Keratinocyte (primary cell): ENCODE measurements around the gene CTU1. TPM values are rescaled to one million over a fixed set of nuclear protein-coding genes. Genes with fewer than 3 reads are reported as not detected.

Source experiments
- DNase-seq: peaks from one replicate; pipeline ENCODE4 v3.0.0-alpha.2; 2011; ENCODE audit warnings: low read depth, missing footprints, low spot score
- FAIRE-seq: peaks from 2 replicates; lab custom pipeline; 2011; peaks lifted over from hg19 to GRCh38; lab: Jason Lieb, UNC
- H2AFZ ChIP-seq: 2 replicates; pipeline ENCODE4 v1.6.0; 2012; ENCODE audit warnings: low read length, control low read depth, inconsistent platforms; ENCODE audit not compliant: control insufficient read depth
- H3K27ac ChIP-seq: 2 replicates; pipeline ENCODE4 v1.5.1; 2011; ENCODE audit warnings: low read length; ENCODE audit not compliant: control insufficient read depth, insufficient read depth
- H3K27me3 ChIP-seq: 3 replicates; pipeline ENCODE4 v1.6.0; 2011; ENCODE audit warnings: low read length; ENCODE audit not compliant: control insufficient read depth, insufficient read depth; ENCODE audit errors: extremely low read depth
- H3K36me3 ChIP-seq, 2 experiments: 2 replicates in 1 of 2; 3 replicates in 1 of 2; pipeline ENCODE4 v1.5.1; 2011; ENCODE audit warnings: low read length in 2 of 2, mild to moderate bottlenecking in 1 of 2; ENCODE audit not compliant: control insufficient read depth in 2 of 2, insufficient read depth in 2 of 2; ENCODE audit errors: extremely low read depth in 1 of 2
- H3K4me1 ChIP-seq: 3 replicates; pipeline ENCODE4 v1.5.1; 2011; ENCODE audit warnings: low read length; ENCODE audit not compliant: control insufficient read depth, insufficient read depth; ENCODE audit errors: extremely low read depth
- H3K4me2 ChIP-seq: 3 replicates; pipeline ENCODE4 v1.6.0; 2011; ENCODE audit warnings: low read depth, low read length; ENCODE audit not compliant: control insufficient read depth, insufficient read depth; ENCODE audit errors: extremely low read depth
- H3K4me3 ChIP-seq, 3 experiments: fragments of 200-600 bp in 1 of 3; sonication (generic) in 1 of 3; 2 replicates in 2 of 3; 3 replicates in 1 of 3; pipeline ENCODE4 v1.5.1; 2011 to 2016; ENCODE audit warnings: low read length in 3 of 3, mild to moderate bottlenecking in 3 of 3, control low read depth in 2 of 3, inconsistent platforms in 1 of 3, low read depth in 1 of 3, mixed read lengths in 1 of 3, mixed run types in 1 of 3, moderate library complexity in 1 of 3; ENCODE audit not compliant: control insufficient read depth in 2 of 3, insufficient read depth in 2 of 3; ENCODE audit errors: extremely low read depth in 1 of 3
- H3K79me2 ChIP-seq: 2 replicates; pipeline ENCODE4 v1.6.0; 2012; ENCODE audit warnings: low read length; ENCODE audit not compliant: control insufficient read depth, insufficient read depth
- H3K9ac ChIP-seq: 3 replicates; pipeline ENCODE4 v1.6.0; 2011; ENCODE audit warnings: low read length; ENCODE audit not compliant: control insufficient read depth, insufficient read depth; ENCODE audit errors: extremely low read depth
- H3K9me1 ChIP-seq: 3 replicates; pipeline ENCODE4 v1.6.0; 2011; ENCODE audit warnings: low read length; ENCODE audit not compliant: control insufficient read depth, insufficient read depth; ENCODE audit errors: extremely low read depth
- H3K9me3 ChIP-seq: 2 replicates; pipeline ENCODE4 v1.5.1; 2012; ENCODE audit warnings: low read depth, low read length; ENCODE audit not compliant: control insufficient read depth
- H4K20me1 ChIP-seq: 3 replicates; pipeline ENCODE4 v1.6.0; 2011; ENCODE audit warnings: low read length; ENCODE audit not compliant: control insufficient read depth, insufficient read depth; ENCODE audit errors: extremely low read depth
- CTCF ChIP-seq, 3 experiments: IDR thresholded peaks in 1 of 3; conservative IDR thresholded peaks in 1 of 3; optimal IDR thresholded peaks in 1 of 3; 2 replicates in 2 of 3; 3 replicates in 1 of 3; pipeline versions ENCODE3 to v1.5.1; 2011; ENCODE audit warnings: low read length in 3 of 3, mild to moderate bottlenecking in 3 of 3, moderate library complexity in 2 of 3, control low read depth in 1 of 3, inconsistent platforms in 1 of 3; ENCODE audit not compliant: insufficient read depth in 2 of 3; ENCODE audit errors: extremely low read depth in 1 of 3
- EZH2 ChIP-seq: IDR thresholded peaks from one replicate; pipeline ENCODE4 v1.6.1; 2012; ENCODE audit warnings: inconsistent platforms, mild to moderate bottlenecking, low read length, moderate library complexity
- dilution Hi-C: fragments of 300-500 bp; cut with MboI; formaldehyde crosslinking; loops from one replicate; pipeline ENCODE4 v1.7.0; 2020; ENCODE audit warnings: low sequenced_read_pairs; ENCODE audit not compliant: extremely low pct_ligation_motif_present
- polyA plus RNA-seq, 5 experiments: library from polyadenylated mRNA; depleted of rRNA in 3 of 5; stranded (reverse) in 3 of 5; stranded (forward) in 1 of 5; unstranded in 1 of 5; fragments of >200 nt; gene quantifications; 1 replicate in 1 of 5; 2 replicates in 3 of 5; 3 replicates in 1 of 5; pipeline versions ENCODE4 v1.2.1 to v1.2.3, GENCODE V29; 2011 to 2012; ENCODE audit warnings: missing spikeins in 2 of 5, low read depth in 1 of 5, low replicate concordance in 1 of 5

The CTU1 gene
- polyA plus RNA-seq, 1 donor (not counting 4 experiments of a cell fraction or from before 2014, with no cell fraction given): 1.9 TPM

GRCh38 chr19:51063664-51064063 is 44.5 kb downstream of the CTU1 start:
- H3K27ac ChIP-seq: no peak overlapping the region

GRCh38 chr19:51060973-51061372 is 47.2 kb downstream of the CTU1 start:
- no peak for DNase-seq
- Histone ChIP-seq H3K36me3 (no peaks in the 10 kb centered on the region), H3K4me3 (no peak overlapping the region), H3K9me3 (no peaks in the 10 kb centered on the region), H3K4me2 (no peak overlapping the region), H3K4me1 (peaks cover 3% of the 10 kb centered on the region), H3K79me2 (no peaks in the 10 kb centered on the region), H3K27ac (no peak overlapping the region), H3K9ac (no peak overlapping the region), H4K20me1 (no peaks in the 10 kb centered on the region), H3K27me3 (peaks cover 21% of the 10 kb centered on the region), H3K9me1 (no peaks in the 10 kb centered on the region), H2AFZ (no peak overlapping the region)
- FAIRE-seq: no peak
- dilution Hi-C loops: no loop called here
- TF ChIP-seq CTCF (optimal IDR thresholded peaks at IDR 0.05 in 1 of 3, IDR thresholded peaks at IDR 0.05 in 1 of 3, conservative IDR thresholded peaks at IDR 0.05 in 1 of 3; ENCODE audit: extremely low read depth in 1 of 3, insufficient read depth in 2 of 3, low read length in 3 of 3) (no peak), EZH2 (no peak)

More at GRCh38 chr19:51063664-51064063, 44.5 kb downstream of the CTU1 start:
- Histone ChIP-seq H3K36me3 (no peaks in the 10 kb centered on the region), H2AFZ (no peak overlapping the region), H3K4me1 (peaks cover 3% of the 10 kb centered on the region), H3K27me3 (peaks cover 21% of the 10 kb centered on the region), H3K79me2 (no peaks in the 10 kb centered on the region), H3K9me3 (no peaks in the 10 kb centered on the region), H3K4me3 (no peak overlapping the region), H4K20me1 (no peaks in the 10 kb centered on the region), H3K9ac (no peak overlapping the region), H3K4me2 (no peak overlapping the region), H3K9me1 (no peaks in the 10 kb centered on the region)
- dilution Hi-C loops: no loop called here
- no peak for TF ChIP-seq CTCF (optimal IDR thresholded peaks at IDR 0.05 in 1 of 3, IDR thresholded peaks at IDR 0.05 in 1 of 3, conservative IDR thresholded peaks at IDR 0.05 in 1 of 3; ENCODE audit: extremely low read depth in 1 of 3, insufficient read depth in 2 of 3, low read length in 3 of 3)
- no peak for TF ChIP-seq EZH2
- DNase-seq: no peak
- FAIRE-seq: no peak
